GM19351 (cell line): ENCODE data around the gene CSH2.
"Not testable (repeated sequence)": the region's sequence is repeated elsewhere in the genome, so short reads cannot be mapped to it uniquely, and the experiment has no call there.

Source experiments
- ATAC-seq: cut with Tn5 transposase; IDR thresholded peaks from one replicate; pipeline ENCODE4 v1.9.1; 2021; ENCODE audit warnings: mild to moderate bottlenecking, moderate library complexity; ENCODE audit not compliant: unreplicated experiment

Gene CSH2

DNA sequence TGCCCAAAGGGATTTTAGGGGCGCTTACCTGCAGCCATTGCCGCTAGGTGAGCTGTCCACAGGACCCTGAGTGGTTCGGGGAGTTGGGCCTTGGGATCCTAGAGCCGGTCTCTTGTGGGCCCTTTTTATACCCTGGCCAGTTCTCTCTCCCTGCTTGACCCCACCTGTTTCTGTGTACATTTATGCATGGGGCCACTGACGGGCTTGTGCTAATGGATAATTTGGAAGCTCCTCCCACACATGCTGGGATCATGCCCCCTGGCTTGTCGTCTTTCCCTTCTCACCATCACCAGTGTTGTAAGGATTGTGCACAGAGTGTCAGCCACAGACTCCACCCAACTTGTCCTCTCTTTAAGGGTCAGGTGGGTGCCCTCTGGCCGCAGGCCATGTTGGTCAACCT, at the start of gene CSH2:
CSH2 (minus strand) TSS at position 101 of the 400 bp plus-strand sequence; CDS start at position 38, 63 bp downstream.
- not testable (repeated sequence) for ATAC-seq

GRCh38 chr17:63922402-63922801, 48.9 kb upstream of the CSH2 start:
- ATAC-seq, result not testable (repeated sequence)

DNA sequence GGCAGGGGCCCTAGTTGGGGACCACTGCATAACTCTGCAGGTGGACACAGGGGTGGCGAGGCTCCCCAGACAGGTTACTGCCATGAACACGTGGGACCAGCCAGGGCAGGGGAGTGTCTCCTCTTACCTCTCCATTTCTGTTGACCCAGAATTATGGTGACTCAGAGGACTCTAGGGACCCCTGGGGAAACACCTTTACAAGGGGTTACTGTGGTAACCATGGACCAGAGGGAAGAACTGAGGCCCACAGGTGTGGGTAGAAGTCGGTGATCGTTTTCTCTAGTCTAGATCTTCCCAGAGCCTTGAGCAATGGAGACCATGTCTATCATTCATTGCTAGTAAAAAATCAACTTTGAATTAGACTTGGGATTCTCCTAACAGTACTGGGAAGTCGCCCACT, 47.3 kb upstream of the CSH2 start:
- not testable (repeated sequence) for ATAC-seq

GRCh38 chr17:63920050-63920449, 46.6 kb upstream of the CSH2 start:
- not testable (repeated sequence) for ATAC-seq

GRCh38 chr17:63919311-63919723, 45.8 kb upstream of the CSH2 start:
- ATAC-seq, result peak; percentile 65

GRCh38 chr17:63918789-63919305, 45.4 kb upstream of the CSH2 start, which contains the start of gene GH1:
Gene GH1 (minus strand): TSS chr17:63918839. CDS start chr17:63918776, 63 bp downstream.
- ATAC-seq, result not testable (repeated sequence)

DNA sequence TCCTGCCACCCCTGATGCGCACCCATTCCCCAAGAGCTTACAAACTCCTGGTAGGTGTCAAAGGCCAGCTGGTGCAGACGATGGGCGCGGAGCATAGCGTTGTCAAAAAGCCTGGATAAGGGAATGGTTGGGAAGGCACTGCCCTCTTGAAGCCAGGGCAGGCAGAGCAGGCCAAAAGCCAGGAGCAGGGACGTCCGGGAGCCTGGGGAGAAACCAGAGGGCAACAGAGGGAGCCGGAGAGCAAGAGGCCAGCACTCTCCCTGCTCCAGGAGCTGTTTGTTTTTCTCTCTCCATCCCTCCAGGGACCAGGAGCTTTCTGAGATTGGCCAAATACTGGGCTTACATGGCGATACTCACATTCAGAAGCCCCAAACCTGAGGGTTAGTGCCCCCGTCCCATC, 44.8 kb upstream of the CSH2 start:
- ATAC-seq, result no peak

DNA sequence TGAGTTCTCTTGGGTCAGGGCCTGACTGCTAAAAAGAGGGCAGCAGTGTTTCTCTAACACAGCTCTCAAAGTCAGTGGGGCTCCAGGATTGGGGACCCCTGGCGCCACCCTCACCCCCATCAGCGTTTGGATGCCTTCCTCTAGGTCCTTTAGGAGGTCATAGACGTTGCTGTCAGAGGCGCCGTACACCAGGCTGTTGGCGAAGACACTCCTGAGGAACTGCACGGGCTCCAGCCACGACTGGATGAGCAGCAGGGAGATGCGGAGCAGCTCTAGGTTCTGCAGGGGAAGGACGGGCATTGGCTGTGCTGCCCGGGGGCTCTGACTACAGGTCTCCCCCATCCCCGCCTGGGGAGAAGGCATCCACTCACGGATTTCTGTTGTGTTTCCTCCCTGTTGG, 44.2 kb upstream of the CSH2 start:
- ATAC-seq, result no peak

- not testable (repeated sequence) for ATAC-seq
Measured at GRCh38 chr17:63917206-63917605, 43.7 kb upstream of the CSH2 start.

- ATAC-seq, result no peak
Measured at GRCh38 chr17:63916566-63917185, 43.2 kb upstream of the CSH2 start.

- peak; percentile 40 for ATAC-seq
Measured at GRCh38 chr17:63915753-63916152, 42.3 kb upstream of the CSH2 start.

- no peak for ATAC-seq
Measured at GRCh38 chr17:63914471-63914870, 41.0 kb upstream of the CSH2 start.

- no peak for ATAC-seq
Measured at GRCh38 chr17:63911657-63912100, 38.2 kb upstream of the CSH2 start.

- no peak for ATAC-seq
Measured at GRCh38 chr17:63911041-63911635, 37.7 kb upstream of the CSH2 start, which contains the start of gene CSHL1. Gene CSHL1 (minus strand): TSS chr17:63911258. CDS start chr17:63911196, 62 bp downstream.

DNA sequence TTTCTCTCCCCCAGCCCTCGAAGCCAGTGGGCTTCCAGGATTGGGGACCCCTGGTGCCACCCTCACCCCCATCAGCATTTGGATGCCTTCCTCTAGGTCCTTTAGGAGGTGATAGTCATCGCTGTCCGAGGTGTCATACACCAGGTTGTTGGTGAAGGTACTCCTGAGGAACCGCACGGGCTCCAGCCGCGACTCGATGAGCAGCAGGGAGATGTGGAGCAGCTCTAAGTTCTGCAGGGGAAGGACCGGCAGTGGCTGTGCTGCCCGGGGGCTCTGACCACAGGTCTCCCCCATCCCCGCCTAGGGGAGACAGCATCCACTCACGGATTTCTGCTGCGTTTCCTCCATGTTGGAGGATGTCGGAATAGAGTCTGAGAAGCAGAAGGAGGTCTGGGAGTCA, 36.6 kb upstream of the CSH2 start:
- ATAC-seq, result no peak

DNA sequence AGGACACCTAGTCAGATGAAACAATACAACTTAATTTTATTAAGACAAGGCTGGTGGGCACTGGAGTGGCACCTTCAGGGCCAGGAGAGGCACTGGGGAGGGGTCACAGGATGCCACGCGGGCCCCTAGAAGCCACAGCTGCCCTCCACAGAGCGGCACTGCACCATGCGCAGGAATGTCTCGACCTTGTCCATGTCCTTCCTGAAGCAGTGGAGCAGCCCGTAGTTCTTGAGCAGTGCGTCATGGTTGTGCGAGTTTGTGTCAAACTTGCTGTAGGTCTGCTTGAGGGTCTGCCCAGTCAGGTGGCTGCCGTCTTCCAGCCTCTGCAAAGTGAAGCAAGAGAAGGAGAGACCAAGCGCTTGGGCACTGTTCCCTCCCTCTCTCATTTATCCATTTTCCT, 36.1 kb upstream of the CSH2 start:
- not testable (repeated sequence) for ATAC-seq

- ATAC-seq, result not testable (repeated sequence)
Measured at GRCh38 chr17:63907161-63907778, 33.8 kb upstream of the CSH2 start.

GRCh38 chr17:63904796-63905195, 31.3 kb upstream of the CSH2 start:
- ATAC-seq, result not testable (repeated sequence)

DNA sequence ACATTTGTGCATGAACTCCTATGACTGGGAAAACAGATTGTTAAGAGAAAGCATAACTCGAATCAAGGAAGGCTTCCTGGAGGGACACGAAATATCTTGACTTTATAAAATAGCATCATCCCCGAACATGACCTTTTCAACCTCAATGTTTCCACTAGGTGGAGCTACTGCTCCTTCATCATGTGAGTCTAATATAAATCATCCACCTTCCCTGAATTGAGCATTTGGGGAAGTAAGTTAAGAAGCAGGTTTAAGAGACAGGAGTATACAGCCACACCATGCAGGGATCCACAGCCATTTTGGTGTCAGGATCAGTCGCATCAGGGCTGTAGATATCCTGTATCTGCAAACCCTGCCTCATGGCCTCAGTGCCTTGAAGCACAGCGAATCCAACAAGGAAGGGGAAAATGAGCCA, 30.3 kb upstream of the CSH2 start:
- ATAC-seq, result not testable (repeated sequence)

GRCh38 chr17:63901971-63902370, 28.5 kb upstream of the CSH2 start:
- ATAC-seq, result not testable (repeated sequence)
